Kidney tubule cell (primary cell): ENCODE measurements around the gene KCNK7.
A peak's percentile ranks its signal among the peaks of the same experiment; 100 is the strongest.

Experiments
- DNase-seq: peaks from one replicate; pipeline ENCODE4 v3.0.0-alpha.2; 2018; ENCODE audit warnings: low spot score

Gene KCNK7

DNA sequence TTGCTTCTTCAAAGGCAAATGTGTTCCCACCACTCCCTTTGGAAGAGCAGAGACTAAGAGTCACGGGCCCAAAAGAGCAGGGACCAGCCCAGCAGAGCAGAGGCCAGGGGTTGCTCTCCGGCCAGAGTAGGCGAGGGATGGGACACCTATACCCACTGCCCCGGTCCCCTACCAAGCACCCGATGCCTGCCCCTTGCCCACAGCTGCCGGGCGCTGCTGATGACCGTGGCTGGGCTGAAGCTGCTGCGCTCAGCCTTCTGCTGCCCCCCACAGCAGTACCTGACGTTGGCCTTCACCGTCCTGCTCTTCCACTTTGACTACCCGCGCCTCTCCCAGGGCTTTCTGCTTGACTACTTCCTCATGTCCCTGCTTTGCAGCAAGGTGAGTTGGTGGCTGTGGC is 31.6 kb upstream of the KCNK7 start:
- DNase-seq: no peak

DNA sequence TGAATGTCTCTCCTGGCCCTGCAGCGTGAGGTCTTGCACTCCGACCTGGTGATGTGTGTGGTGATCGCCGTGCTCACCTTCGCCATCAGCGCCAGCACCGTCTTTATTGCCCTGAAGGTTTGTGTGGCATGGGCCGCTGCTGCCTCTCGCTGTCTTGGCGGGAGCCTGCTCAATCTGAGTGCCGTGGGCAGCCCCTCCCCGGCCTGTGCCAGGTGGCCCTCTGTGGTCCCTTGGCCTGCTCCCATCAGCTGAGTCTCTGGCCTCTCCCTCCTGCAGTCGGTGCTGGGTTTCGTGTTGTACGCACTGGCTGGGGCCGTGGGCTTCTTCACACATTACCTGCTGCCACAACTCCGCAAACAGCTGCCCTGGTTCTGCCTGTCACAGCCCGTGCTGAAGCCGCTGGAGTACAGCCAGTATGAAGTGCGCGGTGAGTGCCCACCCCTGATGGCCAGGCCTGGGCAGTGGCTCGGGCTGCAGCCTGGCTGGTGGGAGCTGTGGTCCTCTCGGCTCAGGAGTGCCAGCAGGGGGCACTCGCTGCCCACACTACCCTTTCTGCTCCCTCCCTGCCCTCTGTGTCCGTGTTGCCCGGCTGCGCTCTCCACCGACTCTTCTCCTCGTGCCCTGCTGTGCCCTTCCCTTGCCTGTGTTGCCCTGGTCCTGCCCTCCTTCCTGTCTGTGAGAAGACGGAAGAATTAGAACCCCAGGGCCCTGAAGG is 30.2 kb upstream of the KCNK7 start:
- DNase-seq: peak; percentile 30

DNA sequence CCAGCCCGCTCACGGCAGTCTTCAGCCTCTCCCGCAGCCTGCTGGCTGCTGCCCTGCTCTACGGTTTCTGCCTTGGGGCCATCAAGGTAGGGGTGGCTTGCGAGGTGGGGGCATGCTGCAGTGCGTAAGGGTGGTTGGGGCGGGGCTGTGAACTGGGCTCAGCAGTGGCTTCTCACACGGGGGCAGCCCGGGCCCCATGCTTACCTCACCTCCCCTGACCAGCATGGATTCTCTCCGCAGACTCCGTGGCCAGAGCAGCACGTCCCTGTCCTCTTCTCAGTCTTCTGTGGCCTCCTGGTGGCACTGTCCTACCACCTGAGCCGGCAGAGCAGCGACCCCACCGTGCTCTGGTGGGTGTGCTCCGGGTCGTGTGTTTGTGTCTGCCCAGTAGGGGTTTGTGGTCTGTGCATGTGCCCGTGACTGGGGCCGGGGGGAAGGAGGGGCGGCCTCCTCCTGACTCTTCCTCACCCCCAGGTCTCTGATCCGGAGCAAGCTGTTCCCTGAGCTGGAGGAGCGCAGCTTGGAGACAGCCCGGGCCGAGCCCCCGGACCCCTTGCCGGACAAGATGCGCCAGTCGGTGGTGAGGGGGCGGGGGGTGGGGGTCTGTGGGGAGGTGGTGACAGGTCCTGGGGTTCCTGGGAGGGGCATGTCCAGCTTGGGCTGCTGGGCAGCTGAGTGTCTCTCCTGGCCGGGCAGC is 29.5 kb upstream of the KCNK7 start:
- DNase-seq: no peak

DNA sequence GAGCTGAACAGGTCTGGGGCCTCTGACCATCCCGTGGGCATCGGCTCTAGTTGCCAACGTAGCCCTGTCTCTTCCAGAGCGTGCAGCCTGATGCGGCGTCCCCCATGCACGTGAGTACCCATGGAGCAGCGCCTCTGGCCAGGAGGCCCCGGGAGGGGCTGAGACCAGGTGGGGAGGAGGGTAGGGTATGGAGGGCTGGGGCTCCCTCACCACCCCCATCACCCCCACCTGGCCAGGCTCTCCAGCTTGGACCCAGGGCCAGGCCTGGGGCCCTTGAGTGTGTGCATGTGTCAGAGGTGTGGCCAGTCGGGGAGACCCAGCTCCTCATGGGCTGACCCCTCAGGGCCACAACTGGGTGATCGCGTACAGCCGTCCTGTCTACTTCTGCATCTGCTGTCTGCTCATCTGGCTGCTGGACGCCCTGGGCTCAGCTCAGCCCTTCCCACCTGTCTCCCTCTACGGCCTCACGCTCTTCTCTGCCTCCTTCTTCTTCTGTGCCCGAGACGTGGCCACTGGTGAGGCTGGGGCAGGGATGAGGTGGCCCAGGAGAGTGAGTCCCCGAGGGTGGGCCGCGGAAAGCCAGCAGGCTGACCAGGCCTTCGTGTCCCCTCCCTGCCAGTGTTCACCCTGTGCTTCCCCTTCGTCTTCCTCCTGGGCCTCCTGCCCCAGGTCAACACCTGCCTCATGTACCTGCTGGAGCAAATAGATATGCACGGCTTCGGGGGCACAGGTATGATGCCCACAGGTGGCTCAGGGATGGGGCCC is 28.4 kb upstream of the KCNK7 start:
- DNase-seq: no peak

DNA sequence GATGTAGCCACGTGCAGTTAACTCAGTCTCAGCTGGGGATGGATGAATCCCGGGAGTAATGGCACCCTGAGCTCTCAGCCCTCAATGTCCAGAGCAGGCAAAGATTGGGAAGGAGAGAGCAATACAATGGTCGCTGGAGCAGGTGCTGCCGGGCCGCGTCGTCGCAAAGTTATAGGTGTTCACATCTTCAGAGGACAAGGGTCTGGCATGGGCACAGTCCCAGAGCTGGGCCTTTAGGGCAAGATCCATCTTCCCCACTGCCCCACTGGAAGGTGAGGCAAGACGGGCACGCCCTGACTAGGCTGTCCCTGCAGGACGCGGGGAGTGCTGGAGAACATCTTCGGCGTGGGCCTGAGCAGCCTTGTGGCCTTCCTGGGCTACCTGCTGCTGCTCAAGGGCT is 27.6 kb upstream of the KCNK7 start:
- DNase-seq: no peak

DNA sequence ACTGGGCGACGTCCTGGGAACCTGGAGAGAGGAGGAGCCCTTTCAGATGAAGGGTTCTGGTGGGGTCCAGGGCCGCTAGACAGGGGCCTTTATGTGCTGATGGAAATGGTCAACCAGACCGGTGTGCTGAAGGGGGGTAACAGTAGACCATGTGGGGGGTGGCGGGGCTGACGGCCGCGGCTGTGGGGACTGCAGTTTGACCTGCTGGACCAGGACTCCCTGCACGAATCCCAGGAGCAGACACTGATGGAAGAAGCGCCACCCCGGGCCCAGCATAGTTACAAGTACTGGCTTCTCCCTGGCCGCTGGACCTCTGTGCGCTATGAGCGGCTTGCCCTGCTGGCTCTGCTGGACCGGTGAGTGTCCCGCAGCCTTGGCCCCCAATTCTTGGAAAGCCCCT is 26.4 kb upstream of the KCNK7 start:
- DNase-seq: no peak

DNA sequence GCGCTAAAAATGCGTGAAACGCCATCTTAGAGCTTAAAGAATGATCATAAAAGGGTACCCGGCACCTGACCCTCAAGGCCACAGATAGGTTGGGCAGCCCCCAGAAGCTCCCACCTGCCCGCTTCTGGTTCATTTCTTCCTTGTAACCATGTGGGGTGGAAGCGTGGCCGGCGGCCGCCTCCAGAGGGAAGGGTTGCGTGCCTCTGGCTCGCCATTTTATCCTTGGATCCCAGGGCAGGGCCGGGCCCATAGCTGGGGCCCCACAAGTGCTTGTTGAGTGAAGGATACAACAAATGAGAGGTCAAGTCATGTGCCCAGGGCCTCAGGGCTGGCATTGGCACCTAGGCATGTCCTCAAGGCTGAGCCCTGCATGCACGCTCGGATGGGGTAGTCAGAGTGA is 25.9 kb upstream of the KCNK7 start:
- no peak for DNase-seq

DNA sequence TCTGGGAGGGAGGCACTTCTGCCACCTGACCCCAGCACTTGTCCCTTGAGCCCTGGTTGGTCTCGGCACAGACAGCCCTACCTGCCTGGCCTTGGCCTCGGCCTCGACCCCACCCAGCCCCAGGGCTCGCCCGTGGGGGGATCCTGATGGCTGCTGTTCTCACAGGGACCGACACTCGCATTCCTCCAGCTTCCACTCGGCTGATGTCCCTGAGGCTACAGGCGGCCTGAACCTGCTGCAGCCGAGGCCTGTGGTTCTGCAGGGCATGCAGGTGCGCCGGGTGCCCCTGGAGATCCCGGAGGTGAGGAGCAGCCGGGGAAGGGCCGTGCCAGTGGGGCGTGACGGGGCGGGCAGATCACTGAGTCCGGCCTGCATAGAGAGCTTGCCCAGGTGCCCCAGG is 25.1 kb upstream of the KCNK7 start:
- DNase-seq: no peak

DNA sequence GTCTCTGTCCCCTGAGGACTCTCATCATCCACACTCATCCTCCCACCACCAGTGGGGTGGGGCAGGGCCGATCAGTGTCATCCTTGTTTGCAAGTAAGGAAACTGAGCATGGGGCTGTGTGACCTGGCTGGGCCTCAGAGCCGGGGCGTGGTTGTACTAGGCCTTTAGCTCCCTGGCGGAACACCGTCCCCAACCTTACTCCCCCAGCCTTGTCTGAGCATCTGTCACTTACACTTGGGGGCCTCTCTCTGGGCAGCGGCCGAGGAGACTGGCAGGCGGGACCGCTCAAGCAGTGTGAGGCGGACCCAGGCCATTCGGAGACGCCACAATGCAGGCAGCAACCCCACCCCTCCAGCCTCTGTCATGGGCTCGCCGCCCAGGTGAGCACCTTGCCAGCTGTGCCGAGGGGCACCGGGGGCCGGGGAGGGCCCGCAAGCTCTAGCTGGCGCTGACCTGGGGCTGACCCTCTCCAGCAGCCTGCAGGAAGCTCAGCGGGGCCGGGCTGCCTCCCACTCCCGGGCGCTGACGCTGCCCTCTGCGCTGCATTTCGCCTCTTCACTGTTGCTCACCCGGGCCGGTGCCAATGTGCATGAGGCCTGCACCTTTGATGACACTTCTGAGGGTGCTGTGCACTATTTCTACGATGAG is 23.8 kb upstream of the KCNK7 start:
- DNase-seq: no peak

DNA sequence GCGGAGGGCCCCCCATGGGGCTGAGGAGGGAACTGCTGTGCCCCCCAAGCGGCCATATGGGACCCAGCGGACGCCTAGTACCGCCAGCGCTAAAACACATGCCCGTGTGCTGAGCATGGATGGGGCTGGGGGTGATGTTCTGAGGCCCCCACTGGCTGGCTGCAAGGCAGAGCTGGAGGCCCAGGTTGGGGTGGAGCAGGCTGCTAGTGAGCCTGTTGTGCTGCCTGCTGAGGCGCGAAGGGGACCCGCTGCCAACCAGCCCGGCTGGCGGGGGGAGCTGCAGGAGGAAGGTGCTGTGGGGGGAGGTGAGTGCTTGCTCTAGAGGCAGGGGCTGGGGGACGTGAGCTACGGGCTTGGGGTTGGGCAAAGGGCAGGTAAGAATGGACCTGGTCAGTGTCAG is 23.2 kb upstream of the KCNK7 start:
- DNase-seq: no peak

DNA sequence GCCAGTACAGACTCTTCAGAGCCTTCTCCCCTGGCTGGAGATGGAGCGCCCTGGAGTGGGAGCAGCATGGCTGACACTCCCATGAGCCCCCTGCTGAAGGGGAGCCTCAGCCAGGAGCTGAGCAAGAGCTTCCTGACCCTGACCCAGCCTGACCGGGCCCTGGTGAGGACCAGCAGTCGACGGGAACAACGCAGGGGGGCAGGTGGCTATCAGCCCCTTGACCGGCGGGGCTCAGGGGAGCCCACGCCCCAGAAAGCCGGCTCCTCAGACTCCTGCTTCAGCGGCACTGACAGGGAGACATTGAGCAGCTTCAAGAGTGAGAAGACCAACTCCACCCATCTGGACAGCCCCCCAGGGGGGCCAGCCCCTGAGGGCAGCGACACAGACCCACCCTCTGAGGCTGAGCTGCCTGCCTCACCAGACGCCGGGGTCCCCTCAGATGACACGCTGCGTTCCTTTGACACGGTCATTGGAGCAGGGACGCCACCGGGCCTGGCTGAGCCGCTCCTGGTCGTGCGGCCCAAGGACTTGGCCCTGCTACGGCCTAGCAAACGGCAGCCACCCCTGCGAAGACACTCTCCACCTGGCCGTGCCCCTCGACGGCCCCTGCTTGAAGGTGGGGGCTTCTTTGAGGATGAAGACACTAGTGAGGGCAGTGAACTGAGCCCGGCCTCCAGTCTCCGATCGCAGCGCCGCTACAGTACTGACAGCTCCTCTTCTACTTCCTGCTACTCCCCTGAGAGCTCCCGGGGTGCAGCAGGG is 22.6 kb upstream of the KCNK7 start:
- no peak for DNase-seq

DNA sequence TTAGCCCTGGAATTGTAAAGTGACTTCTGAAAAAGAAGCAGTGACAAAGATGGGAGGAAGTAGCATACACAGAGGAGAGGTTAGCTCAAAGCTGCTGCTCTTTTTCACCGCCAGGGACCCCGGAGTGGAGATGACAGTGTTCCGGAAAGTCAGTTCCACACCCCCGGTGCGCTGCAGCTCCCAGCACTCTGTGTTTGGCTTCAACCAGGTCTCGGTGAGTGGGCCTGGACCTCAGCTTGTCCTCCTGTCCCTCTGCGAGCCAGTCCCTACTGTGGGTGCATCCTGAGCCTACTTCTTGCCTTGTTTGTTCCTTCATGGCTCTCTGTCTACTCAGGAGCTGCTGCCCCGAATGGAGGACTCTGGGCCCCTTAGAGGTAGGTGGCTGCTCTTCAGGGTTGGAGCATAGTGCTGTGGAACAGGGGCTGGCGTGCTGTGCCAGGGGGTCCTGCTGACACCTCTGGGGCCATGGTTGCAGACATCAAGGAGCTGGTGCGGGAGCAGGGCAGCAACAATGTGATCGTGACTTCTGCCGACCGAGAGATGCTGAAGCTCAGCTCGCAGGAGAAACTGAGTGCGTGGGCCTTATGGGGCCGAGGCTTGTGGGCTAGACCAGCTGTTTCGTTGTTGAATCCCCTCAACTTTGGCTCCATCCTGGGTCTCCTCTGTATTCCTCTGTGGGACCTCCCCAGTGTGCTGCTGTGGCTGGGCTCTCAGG is 21.7 kb upstream of the KCNK7 start:
- DNase-seq: no peak

DNA sequence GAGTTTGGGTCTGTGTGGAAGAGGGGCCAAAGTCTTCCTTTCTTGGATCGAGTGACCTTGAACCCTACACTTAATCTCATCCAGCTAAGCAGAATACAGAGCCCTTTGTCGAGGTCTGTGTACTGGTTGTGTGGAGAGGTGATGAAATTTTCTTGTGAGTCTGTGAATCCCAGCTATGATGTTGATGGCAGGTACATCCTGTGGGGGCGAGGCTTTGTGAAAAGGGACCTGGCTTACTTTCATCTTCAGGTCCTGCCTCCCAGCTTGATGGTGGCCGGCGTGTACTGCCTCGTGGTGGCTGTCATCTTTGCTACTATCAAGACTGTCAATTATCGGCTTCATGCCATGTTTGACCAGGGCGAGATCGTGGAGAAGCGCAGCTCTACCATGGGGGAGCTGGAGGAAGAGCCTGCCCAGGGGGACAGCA is 21.0 kb upstream of the KCNK7 start:
- peak; percentile 15 for DNase-seq

DNA sequence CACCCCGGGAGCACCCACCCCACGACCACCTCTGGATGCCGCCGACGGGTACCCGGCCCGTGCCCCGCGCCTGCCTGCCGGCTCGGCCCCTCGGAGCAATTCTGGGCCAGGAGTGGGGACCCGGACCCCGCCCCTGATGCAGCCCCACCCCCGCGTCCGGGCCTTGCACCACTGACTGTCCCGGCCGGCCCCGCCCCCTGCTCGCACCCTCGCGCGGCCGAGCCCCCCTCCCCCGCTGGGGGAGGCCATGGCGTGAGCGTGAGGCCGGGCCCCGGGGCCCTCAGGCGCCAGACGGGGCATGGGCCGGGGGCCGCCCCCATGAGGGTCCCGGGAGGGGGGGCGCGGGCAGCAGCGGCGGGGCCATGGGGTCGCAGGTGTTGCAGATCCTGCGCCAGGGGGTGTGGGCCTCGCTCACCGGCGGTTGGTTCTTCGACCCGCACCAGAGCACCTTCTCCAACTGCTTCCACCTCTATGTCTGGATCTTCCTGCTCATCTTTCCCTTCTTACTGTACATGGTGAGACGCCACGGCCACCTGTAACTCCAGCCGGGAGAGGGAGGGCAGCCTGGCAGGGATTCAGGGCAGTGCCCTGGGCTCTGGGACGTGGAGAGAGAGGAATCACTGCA is 20.5 kb upstream of the KCNK7 start:
- DNase-seq: peak; percentile 37

DNA sequence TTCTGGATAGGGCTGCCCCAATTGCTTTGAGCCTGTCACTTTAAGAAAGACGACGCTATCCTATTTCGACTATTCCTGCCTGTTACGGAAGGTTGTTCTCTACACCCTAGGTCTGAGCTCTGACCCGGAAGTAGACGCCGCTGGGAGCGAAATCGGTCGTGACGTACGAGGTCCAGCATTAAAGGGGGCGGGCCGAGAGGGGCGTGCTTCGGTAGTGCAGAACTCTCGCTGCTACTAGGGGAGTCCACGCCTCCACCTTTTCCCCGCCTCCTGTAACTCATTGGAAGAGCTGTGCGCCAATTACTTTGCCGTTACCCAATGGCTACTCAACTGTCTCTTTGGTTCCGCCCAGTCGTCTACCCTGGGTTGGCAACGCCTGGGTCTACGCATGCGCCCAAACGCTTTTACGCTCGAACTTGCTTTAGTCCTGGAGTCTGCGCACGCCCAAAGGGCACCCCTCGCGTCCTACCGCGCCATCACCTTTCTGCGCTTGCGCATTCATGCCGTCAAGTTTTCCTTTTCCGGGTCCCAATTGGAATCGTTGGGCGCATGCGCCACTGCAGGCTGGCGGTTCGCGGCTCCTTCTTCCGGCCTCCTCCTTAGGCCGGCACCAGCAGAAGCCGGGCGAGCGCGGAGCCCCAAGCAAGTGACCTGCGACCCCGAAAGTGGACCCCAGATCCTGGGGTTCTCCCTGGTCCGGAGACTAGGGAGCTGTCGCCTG is 19.8 kb upstream of the KCNK7 start, which contains the start of gene PCNX3:
Gene PCNX3, plus strand, starts transcription at position 548 of the 721 bp plus-strand sequence. CDS start 536 bp downstream, outside the sequence.
- peak; percentile 100 for DNase-seq

DNA sequence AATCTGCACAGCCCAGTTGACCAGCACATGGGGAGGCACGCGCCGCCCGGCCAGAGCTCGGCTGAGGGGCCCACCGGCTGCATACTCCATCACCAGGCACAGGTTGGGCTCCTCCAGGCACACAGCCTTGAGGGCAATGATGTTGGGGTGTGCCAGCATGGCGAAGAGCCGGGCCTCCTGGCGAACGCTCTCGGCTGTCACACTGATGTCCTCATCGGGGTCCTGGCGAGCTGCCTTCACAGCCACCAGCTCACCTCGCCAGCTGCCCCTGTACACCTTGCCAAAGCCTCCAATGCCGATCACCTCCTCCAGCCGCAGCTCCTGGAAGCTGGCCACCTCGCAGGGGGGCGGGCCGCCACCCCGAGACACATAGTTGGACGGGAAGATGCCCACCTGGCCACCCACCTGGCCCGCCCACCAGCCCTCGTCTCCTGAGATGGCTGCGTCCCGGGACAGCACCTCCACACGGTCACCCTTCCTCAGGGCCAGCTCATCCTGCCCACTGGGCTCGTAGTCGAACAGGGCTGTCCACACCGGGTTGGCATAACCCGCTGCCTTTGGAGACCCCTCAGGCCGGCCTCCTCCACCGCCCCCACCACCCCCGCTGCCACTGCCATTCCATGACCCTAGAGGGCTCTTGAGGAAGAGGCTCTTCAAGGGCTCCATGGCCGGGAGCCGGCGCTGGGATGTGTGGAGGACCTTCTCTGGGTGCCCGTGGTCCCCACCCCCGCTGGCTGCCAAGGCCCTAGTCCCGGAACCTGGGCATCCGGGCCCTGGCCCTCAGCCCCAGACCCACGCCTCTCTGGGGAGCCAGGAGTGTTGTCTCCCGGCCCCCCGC is 17.7 kb upstream of the KCNK7 start:
- peak; percentile 6 for DNase-seq

DNA sequence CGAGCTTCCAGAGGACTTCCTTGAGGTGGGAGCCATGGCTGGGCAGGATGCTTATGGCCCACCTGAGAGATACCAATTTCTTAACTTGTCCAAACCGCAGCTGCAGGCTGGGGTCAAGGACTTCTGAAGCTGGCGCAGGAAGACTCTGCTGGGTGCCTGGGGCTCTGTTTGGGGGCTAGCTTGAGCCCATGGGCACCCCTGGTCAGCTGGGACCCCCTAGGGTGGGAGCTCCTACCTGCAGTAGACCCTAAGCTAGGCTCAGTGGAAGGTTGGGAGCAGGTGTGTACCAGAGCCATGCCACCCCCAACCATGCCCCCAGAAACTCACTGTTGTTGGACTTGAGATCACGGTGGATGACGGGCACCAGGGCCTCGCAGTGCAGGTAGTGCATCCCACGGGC is 17.1 kb upstream of the KCNK7 start:
- DNase-seq: no peak

DNA sequence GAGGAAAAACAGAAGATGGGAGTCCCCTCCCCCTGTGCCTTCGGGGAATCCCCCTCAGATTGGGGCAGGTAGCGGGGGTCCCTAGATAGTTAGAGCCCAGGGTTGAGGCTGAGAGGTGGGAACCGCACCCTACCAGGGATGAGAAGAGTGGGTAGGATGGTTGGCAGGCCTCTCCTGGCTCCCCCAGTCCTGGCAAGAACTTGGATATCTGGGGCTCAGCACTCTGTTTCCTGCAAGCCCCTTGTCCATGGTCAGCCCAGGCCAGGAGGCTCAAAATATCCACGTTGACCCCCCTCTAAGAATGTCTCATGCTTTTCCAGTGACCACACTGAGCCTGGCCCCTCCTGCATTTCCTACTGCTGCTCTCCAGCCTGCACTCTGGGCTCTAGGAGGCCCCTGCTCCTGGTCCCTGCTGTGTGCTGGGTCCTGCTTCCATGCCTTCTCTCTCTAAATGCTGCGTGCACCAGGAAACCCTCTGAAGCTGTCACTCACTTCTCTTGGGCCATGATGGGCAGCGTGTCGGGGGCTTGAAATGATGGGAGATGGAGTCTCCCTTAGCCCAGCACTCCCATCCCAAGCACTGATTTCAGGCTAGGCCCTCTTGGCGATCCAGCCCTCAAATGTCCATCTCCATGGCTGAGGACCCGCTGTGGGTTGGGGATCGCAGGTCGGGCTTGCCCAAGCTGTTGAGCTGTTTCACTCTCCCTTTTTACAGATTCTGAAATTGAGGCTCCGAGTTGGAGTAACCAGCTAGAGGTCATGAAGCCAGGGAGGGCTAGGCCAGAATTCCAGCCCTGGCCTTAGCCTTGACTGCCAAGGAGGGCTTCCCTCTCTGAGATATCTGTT is 16.4 kb upstream of the KCNK7 start:
- peak; percentile 9 for DNase-seq
